ENCODE data around the gene ELK4. TPM values are rescaled to one million over a fixed set of nuclear protein-coding genes. Genes with fewer than 3 reads are reported as not detected.

Gene ELK4
- total RNA-seq, 1 donor from 2014 or later, result 95.1 TPM

DNA sequence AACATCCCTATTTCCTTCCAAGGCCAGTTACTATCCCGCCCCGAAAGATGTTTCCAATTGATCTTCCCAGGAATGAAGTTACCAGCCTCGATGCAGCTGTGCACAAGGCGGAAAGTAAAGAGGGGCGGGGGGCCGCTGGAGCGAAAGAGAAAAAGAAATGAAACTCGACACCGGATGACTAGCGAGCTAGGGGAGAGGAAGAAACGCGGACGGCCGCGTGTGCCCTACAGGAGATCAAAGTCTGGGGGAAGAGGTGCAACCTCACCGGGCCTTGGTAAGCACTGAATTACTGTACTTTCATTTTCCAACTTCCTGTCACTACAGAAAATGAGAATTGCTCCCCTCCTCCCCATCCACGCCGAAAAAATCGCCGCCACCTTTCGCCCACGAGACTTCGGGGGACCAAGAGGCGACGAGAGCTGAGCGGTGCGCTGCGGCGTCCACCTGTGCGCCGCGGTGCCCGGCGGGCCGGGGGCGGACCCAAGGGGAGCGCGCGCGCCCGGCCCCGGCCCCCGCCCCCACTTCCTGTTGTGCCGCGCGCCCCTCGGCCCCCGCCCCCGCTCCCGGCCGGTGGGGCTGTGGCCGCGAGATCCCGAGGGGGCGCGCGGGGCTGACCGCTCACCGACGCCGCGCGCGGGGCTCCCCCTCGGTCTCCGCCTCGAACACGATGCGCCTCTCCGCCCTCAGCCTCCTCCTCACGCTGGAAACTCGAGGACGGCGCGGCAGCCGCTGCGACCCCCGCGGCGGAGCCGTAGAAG, 622 bp downstream of the ELK4 start:
- intact Hi-C loops (cut with micrococcal nuclease), result loop anchor here (1.0 to 5.0 kb wide), 5 partner anchors 119 to 509 kb away; partner anchors contain the start of genes DSTYK, NUCKS1, RAB29 and RBBP5

DNA sequence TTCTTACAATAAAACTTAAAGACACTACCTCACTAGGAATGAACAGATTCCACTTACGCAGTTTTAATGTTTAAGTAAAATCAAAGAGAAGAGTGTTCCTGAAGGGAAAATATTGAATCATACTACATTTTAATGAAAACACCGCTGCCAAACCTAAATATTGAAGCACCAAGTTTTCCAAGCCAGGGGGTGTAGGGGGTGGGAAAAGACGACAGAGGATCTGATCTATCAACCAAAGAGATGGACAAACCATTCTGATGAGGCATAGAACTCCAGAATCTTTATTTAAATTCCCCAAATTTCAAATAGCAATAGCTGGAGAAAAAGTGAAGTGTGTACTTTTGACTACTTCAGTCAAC, 1.2 kb downstream of the ELK4 start:
- intact Hi-C loops (cut with micrococcal nuclease), result loop anchor here (1.0 to 5.0 kb wide), 5 partner anchors 120 to 508 kb away; partner anchors contain the start of genes DSTYK, NUCKS1, RAB29 and RBBP5

DNA sequence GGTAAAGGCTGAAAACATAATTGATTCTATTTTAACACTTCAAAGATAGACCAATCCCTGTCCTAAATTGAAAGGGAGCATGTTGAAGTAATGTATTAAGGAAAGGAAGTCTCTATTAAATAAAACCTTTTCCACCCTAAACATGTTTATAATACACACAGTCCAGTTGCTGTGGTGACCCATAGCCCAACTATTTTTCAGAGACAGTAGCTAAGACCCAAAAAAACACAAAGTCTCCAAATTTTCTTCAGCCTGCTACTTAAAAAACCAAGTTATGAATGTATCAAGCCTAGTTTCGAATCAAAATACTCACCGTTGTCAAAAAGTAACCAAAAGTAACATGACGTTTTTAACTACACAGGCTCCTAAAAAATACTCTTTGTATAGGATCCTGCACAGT, 1.6 kb downstream of the ELK4 start:
- intact Hi-C loops (cut with micrococcal nuclease), result loop anchor here (5.0 kb wide), 2 partner anchors 343 to 508 kb away; partner anchors contain the start of gene RBBP5

DNA sequence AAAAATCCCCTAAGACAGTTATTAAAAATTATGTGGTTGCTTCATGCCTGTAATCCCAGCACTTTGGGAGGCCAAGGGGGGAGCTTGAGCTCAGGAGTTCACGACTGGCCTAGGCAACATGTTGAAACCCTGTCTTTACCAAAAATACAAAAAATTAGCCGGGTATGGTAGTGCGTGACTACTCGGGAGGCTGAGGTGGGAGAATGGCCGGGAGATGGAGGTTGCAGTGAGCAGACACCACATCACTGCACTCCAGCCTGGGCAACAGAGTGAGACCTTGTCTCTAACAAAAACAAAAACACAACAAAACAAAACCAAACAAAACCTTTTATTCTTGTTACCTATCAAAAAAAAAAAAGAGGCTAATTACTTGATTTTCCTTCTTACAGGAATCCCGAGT, 2.1 kb downstream of the ELK4 start:
- intact Hi-C loops (cut with micrococcal nuclease), result loop anchor here (5.0 kb wide), 2 partner anchors 342 to 507 kb away; partner anchors contain the start of gene RBBP5

DNA sequence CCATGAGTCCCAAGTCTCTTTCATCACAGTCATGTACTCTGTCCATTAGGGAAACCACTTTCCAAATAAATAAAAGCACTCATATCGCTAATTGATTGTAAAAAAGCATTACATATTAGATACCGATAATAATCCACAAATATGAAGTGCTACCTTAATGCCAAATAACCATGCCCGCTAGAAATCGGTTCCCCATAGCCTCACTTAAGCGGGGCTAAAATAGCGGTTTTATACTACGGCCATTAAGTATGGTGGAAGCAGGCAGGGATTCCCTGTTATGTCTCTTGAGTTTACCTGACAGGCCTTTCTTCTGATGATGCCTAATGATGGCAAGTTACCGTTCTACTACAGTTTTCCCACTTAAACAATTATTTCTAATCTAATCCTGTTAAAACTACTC, 3.9 kb downstream of the ELK4 start:
- intact Hi-C loops (cut with micrococcal nuclease), result no loop called here

DNA sequence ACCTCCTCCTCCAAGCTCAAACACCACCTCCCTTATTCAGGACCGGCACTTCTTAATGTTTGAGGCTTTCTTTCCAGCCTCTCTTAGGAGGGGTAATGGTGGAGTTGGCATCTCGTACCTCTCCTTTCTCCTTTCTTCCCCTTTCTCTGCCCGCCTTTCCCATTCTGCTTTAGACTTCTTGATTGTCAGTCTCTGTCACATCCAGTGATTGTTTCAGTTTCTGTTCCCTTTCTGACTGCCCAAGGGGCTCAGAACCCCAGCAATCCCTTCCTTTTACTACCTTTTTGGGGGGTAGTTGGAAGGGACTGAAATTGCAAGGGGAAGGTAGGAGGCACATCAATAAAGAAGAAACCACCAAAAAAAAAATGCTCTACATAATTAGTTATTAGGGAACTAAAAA, 5.6 kb downstream of the ELK4 start:
- intact Hi-C loops (cut with micrococcal nuclease), result no loop called here

DNA sequence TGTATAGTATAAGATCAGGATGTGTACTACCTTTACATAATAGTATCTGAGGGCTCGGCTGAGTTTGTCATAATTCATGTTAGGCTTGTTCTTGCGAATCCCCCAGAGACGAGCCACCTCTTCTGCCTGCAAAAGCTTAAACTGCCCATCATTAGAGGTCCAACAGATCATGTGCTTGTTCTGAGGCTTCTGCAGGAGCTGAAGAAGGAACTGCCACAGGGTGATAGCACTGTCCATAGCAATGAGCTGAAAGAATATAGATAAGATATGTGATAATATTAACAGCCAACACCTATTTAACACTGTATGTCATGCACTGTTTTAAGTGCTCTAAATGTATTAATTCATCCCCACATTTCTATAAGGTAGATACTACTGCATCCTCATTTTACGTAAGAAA, 8.2 kb downstream of the ELK4 start:
- intact Hi-C loops (cut with micrococcal nuclease), result no loop called here

DNA sequence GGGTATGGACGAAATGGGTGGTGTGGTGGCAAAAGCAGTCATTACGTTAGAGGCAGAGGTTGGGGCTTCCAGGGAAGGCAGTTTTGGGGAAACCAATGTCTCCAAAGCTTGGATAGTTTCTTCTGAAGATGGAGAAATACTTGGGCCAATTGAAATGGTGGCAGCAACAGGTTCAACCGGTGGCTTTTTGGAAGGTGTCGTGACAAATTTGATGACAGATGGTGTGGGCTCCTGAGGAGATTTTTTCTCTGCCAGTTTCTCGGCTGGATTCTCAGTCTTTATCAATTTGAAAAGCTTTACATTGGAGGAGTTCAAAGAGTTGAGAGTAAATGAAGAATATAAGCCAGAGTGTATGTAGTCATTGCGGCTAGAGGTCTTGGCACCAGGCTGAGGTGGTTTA, 11.5 kb downstream of the ELK4 start:
- intact Hi-C loops (cut with micrococcal nuclease), result no loop called here

DNA sequence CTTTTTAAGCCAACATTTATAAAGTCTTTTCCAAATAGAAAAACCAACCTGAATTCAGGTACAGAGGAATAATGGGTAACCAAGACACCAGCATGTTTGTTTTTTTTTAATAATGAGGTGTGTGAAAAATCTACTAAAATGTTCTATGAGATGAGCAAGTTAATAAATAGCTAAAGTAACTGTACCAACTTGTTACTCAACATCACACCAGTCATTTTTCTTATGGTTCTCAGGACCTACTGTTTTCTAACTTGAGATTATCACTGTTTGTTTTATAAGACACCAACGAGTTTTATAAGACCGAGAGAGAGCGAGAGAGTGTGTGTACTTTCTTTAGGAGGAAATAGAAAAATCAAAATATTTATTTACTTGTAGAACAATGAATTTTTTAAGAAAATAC, 12.4 kb downstream of the ELK4 start:
- intact Hi-C loops (cut with micrococcal nuclease), result no loop called here

DNA sequence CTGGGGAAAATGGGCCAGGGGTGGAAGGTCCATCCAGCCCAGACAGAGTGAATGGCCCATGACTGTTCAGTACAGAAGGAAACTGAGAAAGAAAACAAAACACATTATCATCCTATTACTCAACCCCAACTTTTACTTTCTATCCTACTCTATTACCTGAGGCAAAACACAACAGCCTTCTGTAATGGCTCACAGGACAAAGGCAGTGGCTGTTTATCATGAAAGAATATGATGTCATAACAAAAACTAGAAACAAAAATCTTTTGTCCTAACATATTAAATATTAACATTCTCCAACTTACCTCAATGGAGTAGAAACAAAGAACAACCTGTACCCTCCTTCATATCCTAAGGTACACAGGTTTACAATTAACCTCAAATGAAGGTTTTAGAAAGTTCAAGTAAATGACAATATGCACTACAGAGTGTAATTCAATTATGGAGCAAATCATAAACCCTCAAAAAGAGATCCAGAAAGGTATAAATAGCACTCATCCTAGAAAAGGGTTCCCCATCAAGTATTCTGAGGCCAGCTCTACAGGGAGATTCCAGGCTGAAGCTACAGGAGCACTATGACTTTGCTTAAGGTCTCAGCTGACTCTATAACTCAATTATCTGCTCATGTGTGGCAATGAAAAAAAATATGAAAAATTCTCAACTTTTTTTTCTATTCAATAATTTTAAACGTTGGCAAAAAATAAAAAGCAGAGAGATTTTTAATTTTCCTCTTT, 15.1 kb downstream of the ELK4 start:
- intact Hi-C loops (cut with micrococcal nuclease), result no loop called here

DNA sequence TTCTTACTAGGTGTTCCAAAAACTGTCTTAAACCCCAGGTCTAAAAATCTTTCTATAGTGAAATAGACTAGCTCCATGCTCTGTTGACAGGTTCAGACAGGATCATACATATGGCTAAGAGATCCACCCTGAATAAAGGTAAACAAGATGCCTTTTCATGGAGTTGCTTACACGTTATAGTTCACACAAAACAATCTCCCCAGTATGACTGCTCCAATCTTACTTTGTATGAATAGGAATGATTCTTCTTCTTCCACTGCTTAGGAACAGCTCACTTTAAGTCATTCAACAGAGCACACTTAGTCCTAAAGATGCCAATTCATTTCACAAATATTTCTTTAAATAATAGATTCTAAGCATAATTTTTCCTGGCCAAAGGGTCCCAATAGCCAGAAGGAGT, 16.0 kb downstream of the ELK4 start:
- intact Hi-C loops (cut with micrococcal nuclease), result no loop called here

DNA sequence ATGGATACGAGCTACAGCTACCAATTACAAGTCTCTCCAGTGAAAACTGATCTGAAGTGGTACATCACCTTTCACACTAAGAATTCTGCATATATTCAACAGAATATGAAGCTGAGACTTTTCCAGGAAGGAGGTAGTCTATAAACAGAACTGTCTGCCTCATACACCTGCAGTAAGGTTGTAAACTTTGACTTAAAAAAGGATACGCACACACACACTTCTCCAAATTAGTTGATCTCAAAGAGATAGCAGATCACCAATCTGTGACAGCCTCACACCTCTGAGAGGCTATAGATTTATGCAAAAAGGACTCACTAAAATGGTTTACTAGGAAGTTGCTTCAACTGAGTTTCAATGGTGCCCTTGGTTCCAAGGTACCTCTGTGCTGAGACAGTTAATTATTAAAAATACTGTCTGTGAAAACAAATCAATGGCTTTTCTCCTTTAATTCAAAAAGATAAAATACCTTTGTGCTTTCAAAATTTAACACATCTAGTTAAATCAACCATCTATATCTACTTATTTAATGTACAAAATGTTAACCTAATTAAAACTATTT, 17.9 kb downstream of the ELK4 start:
- intact Hi-C loops (cut with micrococcal nuclease), result no loop called here

DNA sequence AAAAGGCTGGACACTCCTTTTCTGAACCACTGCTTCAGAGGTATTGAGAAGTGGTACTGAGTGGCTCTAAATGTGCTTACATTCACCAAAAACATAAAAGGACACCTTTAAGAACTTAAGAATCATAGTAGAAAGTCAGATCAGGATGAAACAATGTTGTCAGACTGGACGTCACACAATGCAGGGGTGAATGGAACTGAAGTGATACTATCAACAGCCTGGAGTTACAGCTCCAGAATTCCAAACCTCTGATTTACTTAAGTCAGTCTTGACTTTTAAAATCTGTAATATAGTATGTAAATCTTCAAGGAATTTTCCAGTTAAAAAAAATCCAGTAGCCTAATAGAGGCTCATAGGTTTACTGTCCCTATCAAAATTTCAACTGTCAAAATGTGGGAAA, 19.3 kb downstream of the ELK4 start:
- intact Hi-C loops (cut with micrococcal nuclease), result no loop called here

DNA sequence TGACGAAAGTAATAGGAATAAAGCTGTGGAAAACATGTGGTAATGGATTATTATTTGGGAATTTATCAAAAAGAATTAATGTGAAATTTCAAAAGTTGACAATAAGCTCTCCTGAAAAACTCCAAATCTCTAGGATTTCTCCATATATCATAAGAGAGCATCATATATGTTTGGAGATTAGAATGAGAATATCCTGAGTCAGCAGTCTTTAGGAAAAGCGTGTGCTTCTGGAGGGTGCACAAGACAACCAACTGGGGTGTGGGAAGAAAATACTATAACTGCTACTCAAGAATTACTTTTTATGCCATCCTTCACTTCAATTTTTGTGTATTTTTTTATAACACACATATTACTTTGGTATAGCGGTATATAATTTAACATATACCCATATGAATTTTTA, 19.7 kb downstream of the ELK4 start:
- intact Hi-C loops (cut with micrococcal nuclease), result no loop called here

DNA sequence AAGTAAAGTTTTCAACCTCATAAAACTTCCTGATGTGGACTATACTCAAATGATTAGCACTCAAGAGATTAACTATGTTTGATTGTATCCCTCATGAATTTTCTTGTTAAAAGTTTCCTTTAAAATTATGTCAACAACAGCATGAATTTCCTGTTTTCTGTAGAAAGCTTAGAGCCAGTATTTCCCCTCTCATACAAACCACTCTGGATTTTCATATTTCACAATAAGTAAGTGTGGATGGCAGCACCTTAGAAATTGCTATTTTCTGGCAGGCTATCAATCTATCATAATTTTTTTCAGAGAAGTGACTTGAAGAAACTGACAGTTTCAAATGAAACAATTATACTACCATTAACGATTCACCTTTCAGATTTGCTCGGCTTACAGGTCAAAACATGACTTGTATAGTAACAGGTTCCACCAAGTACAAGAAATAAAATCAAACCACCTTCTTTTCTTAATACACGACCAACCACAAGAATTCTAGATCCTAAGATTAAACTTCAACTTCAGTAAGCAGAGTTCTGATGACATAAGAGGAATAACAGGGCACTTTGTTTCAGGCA, 20.8 kb downstream of the ELK4 start:
- intact Hi-C loops (cut with micrococcal nuclease), result no loop called here

DNA sequence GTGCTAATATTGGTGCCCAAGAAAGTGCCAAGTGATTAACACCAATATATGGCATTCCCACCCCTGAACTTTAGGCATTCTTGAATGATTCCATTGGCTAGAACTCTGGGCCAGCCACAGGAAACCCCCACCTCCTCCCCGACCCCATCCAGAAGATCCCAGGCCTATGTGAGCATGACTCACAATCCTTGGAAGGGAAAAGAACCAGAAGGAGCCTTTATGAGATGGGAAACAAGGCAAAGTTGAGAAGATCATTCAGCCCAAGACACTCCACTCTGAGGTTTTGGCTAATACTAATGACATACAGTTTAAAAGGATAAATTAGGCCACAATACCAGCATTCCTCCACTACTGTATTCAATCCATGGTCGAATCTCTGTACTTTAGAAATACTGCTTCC, 21.8 kb downstream of the ELK4 start:
- intact Hi-C loops (cut with micrococcal nuclease), result no loop called here

DNA sequence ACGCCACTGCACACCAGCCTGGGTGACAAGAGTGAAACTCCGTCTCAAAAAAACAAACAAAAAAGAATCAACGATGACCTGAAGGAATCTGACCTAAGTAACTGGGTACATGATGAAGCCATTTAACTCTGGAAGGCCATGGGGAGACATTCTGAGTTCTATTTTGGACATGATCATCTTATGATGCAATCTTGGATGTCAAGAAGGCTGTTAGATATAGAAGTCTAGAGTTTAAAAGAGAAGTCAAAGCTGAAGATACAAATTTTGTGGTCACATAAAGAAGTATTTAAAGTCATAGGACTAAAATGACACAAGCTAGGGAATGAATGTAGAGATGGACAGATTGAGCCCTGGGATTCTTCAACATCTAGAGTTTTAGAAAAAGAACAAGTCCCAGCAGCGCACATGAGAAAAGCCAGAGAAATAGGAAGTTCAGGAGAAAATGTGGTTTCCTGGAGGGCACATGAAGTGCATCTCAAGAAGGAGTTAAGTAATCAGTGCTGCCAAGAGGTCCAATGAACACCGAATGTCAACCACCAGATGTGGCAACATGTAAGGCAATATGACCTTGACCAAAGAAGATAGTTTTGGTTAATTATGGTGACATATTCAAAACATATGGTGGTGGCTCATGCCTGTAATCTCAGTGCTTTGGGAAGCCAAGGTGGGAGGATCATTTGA, 26.8 kb downstream of the ELK4 start:
- intact Hi-C loops (cut with micrococcal nuclease), result no loop called here

DNA sequence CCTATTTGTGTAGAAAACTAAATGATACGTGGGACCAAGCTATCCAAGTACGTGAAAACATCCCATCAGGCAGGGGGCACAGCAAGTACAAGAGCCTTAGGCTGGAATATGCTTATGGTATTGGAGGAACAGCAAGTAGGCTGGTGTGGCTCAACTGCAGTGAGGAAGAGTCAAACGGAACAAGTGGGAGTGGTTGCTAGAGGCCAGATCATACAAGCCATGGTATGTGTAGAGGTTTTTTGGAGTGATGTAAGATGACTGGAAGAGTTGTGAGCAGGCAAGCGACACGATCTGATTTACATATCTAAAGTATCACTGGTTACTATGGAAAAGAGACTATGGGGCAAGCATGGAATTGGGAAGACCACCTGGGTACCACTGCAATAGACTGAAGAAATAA, 27.8 kb downstream of the ELK4 start:
- intact Hi-C loops (cut with micrococcal nuclease), result no loop called here

DNA sequence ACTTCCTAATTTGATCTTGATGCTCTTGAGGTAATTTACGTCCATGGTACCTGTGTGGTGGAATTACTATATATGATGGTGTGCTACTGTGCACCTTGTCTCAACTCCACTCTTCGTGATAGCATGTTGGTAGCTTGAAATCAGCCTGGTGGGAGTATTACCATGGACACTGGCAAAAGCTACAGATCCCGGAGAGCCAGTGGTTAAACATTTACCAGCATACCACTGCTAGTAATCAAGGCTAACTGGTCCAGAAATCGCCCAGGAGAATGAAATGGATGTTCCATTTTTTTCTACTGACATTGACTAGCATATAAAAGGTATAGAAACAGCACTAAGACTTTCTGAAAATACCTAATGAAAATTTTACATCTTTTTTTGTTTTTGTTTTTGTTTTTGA, 30.6 kb downstream of the ELK4 start:
- intact Hi-C loops (cut with micrococcal nuclease), result no loop called here

DNA sequence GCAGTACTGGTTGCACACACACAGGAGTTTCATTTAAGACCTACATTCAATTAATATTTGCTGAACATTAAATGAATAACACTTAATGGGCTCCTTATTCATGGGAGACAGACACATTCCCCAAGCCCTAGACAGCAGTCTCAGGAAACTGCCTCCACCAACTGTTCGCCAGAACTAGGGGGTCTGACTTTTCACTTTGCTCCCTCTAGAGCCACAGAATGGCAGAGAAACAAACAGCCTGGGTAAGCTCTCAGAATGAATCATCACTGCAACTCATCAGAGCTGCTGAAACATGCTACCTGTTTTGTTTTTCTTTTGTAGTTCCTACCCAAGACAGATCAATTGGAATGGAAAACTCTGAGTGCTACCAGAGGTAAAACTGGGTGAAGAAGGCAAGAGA, 31.7 kb downstream of the ELK4 start:
- intact Hi-C loops (cut with micrococcal nuclease), result no loop called here

DNA sequence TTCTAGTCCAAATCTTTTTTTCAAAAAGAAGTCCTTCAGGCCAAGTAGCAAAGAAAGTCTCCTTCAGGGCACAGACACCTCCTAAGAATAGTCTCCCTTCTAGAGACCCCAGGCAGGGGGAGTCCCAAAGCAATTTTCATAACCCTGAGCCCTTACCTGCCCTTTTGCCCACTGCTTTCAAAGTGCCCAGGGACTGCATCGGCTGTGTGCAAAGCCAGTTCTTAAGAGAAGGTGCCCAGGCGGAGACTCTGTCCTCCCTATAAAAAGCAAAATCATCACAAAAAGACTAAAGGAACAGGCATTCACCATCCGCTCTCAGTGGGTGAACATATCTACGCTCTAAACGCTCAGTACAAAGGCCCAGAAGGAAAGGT, 32.2 kb downstream of the ELK4 start:
- intact Hi-C loops (cut with micrococcal nuclease), result loop anchor here (10.0 kb wide), 1 partner anchor 175 kb away; the partner anchor contains the start of gene RAB29

All from T-helper 2 cell treated with Interferon-gamma antibody and Interleukin-4, amounts not matched to agents 100 ng/mL and 5 ng/mL, for 36 hours (primary cell).